IPS-18a (cell line): ENCODE measurements around the gene SNX1.

Experiments used
- H3K27ac ChIP-seq: one replicate; pipeline ENCODE4 v1.5.1; 2013; ENCODE audit warnings: low read length
- H3K27me3 ChIP-seq: one replicate; pipeline ENCODE4 v1.6.1; 2013; ENCODE audit warnings: mild to moderate bottlenecking, low read length; ENCODE audit not compliant: control insufficient read depth, insufficient read depth
- H3K36me3 ChIP-seq: one replicate; pipeline ENCODE4 v1.6.1; 2013; ENCODE audit warnings: low read depth, low read length; ENCODE audit not compliant: control insufficient read depth
- H3K4me1 ChIP-seq: one replicate; pipeline ENCODE4 v1.6.1; 2013; ENCODE audit warnings: low read depth, low read length; ENCODE audit not compliant: control insufficient read depth
- H3K4me3 ChIP-seq: one replicate; pipeline ENCODE4 v1.5.1; 2013; ENCODE audit warnings: low read length
- H3K9ac ChIP-seq: one replicate; pipeline ENCODE4 v1.6.1; 2013; ENCODE audit warnings: mild to moderate bottlenecking, low read length, moderate library complexity
- H3K9me3 ChIP-seq: one replicate; pipeline ENCODE4 v1.6.1; 2013; ENCODE audit warnings: low read depth, low read length; ENCODE audit not compliant: control insufficient read depth

SNX1 gene

GRCh38 chr15:64163659-64164362, 68.0 kb downstream of the SNX1 start:
- no peaks in the 10 kb centered on the region for H3K27me3 ChIP-seq
- H3K27ac ChIP-seq = no peak overlapping the region
- no peaks in the 10 kb centered on the region for H3K9me3 ChIP-seq
- H3K4me3 ChIP-seq = peak overlapping the region; percentile 34
- peaks cover 18% of the 10 kb centered on the region for H3K4me1 ChIP-seq
- H3K9ac ChIP-seq = no peak overlapping the region
- H3K36me3 ChIP-seq = peaks cover 19% of the 10 kb centered on the region

- no peaks in the 10 kb centered on the region for H3K9me3 ChIP-seq
- H3K27me3 ChIP-seq = no peaks in the 10 kb centered on the region
- H3K9ac ChIP-seq = no peak overlapping the region
- H3K4me3 ChIP-seq = no peak overlapping the region
- H3K36me3 ChIP-seq = peaks cover 13% of the 10 kb centered on the region
- peaks cover 18% of the 10 kb centered on the region for H3K4me1 ChIP-seq
- no peak overlapping the region for H3K27ac ChIP-seq
These were observed 68.7 kb downstream of the SNX1 start for GRCh38 chr15:64164436-64164835.

GRCh38 chr15:64166102-64166890, 70.5 kb downstream of the SNX1 start:
- peaks cover 3% of the 10 kb centered on the region for H3K36me3 ChIP-seq
- H3K27ac ChIP-seq = no peak overlapping the region

GRCh38 chr15:64180235-64180824, 84.5 kb downstream of the SNX1 start:
- Histone ChIP-seq H3K27ac (no peak overlapping the region), H3K27me3 (no peaks in the 10 kb centered on the region), H3K9me3 (no peaks in the 10 kb centered on the region), H3K36me3 (peaks cover 2% of the 10 kb centered on the region), H3K9ac (no peak overlapping the region), H3K4me3 (no peak overlapping the region), H3K4me1 (no peaks in the 10 kb centered on the region)

More at GRCh38 chr15:64166102-64166890, 70.5 kb downstream of the SNX1 start:
- H3K4me1 ChIP-seq = peaks cover 18% of the 10 kb centered on the region
- H3K9me3 ChIP-seq = no peaks in the 10 kb centered on the region
- no peaks in the 10 kb centered on the region for H3K27me3 ChIP-seq
- no peak overlapping the region for H3K9ac ChIP-seq
- H3K4me3 ChIP-seq = no peak overlapping the region

GRCh38 chr15:64182859-64183370, 87.1 kb downstream of the SNX1 start:
- no peak overlapping the region for H3K4me3 ChIP-seq
- no peak overlapping the region for H3K27ac ChIP-seq
- H3K9me3 ChIP-seq = no peaks in the 10 kb centered on the region
- H3K4me1 ChIP-seq = no peaks in the 10 kb centered on the region
- H3K36me3 ChIP-seq = peaks cover 2% of the 10 kb centered on the region
- H3K9ac ChIP-seq = no peak overlapping the region
- no peaks in the 10 kb centered on the region for H3K27me3 ChIP-seq

GRCh38 chr15:64185146-64185911, 89.5 kb downstream of the SNX1 start:
- Histone ChIP-seq H3K4me1 (no peaks in the 10 kb centered on the region), H3K9me3 (no peaks in the 10 kb centered on the region), H3K9ac (no peak overlapping the region), H3K36me3 (peaks cover 2% of the 10 kb centered on the region), H3K27ac (no peak overlapping the region), H3K4me3 (no peak overlapping the region), H3K27me3 (no peaks in the 10 kb centered on the region)

GRCh38 chr15:64187396-64188191, 91.8 kb downstream of the SNX1 start:
- Histone ChIP-seq H3K4me1 (no peaks in the 10 kb centered on the region), H3K4me3 (no peak overlapping the region), H3K9ac (no peak overlapping the region), H3K9me3 (no peaks in the 10 kb centered on the region), H3K27me3 (no peaks in the 10 kb centered on the region), H3K36me3 (peaks cover 2% of the 10 kb centered on the region), H3K27ac (no peak overlapping the region)
